C4-2B (cell line): Measurements from ENCODE around the gene WNK1.
"Not testable (repeated sequence)": the region's sequence is repeated elsewhere in the genome, so short reads cannot be mapped to it uniquely, and the experiment has no call there.

ENCODE experiments used
- ZFX ChIP-seq: fragments of 450-650 bp; IDR thresholded peaks from 2 replicates; pipeline ENCODE4 v1.6.1; 2017
- TF ChIP-seq, protein P1 (sequence below): fragments of 450-650 bp; conservative IDR thresholded peaks from 2 replicates; pipeline ENCODE4 v1.5.1; 2017; ENCODE audit warnings: mild to moderate bottlenecking

DNA sequence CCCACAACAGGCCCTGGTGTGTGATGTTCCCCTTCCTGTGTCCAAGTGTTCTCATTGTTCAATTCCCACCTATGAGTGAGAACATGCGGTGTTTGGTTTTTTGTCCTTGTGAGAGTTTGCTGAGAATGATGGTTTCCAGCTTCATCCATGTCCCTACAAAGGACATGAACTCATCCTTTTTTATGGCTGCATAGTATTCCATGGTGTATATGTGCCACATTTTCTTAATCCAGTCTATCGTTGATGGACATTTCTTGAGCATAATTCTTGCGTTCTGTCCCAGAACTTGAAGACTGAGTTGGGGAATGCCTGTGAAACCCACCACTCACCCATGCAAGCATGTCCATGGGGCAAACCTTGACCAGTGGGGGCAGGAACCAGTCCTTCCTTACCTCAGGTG, 44.3 kb upstream of the WNK1 start:
- TF ChIP-seq, protein P1, sequence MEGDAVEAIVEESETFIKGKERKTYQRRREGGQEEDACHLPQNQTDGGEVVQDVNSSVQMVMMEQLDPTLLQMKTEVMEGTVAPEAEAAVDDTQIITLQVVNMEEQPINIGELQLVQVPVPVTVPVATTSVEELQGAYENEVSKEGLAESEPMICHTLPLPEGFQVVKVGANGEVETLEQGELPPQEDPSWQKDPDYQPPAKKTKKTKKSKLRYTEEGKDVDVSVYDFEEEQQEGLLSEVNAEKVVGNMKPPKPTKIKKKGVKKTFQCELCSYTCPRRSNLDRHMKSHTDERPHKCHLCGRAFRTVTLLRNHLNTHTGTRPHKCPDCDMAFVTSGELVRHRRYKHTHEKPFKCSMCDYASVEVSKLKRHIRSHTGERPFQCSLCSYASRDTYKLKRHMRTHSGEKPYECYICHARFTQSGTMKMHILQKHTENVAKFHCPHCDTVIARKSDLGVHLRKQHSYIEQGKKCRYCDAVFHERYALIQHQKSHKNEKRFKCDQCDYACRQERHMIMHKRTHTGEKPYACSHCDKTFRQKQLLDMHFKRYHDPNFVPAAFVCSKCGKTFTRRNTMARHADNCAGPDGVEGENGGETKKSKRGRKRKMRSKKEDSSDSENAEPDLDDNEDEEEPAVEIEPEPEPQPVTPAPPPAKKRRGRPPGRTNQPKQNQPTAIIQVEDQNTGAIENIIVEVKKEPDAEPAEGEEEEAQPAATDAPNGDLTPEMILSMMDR: not testable (repeated sequence)
- not testable (repeated sequence) for TF ChIP-seq ZFX
